GM18507 (cell line): ENCODE data around the gene VWDE.
A peak's percentile ranks its signal among the peaks of the same experiment; 100 is the strongest.
"Not testable (repeated sequence)": the region's sequence is repeated elsewhere in the genome, so short reads cannot be mapped to it uniquely, and the experiment has no call there.

ENCODE experiments used
- DNase-seq: peaks from one replicate; pipeline ENCODE4 v3.0.0; 2011; ENCODE audit warnings: low read depth; ENCODE audit not compliant: insufficient read length; ENCODE audit errors: extremely low spot score
- FAIRE-seq: peaks from 2 replicates; lab custom pipeline; 2011; peaks lifted over from hg19 to GRCh38; lab: Jason Lieb, UNC

The VWDE gene

DNA sequence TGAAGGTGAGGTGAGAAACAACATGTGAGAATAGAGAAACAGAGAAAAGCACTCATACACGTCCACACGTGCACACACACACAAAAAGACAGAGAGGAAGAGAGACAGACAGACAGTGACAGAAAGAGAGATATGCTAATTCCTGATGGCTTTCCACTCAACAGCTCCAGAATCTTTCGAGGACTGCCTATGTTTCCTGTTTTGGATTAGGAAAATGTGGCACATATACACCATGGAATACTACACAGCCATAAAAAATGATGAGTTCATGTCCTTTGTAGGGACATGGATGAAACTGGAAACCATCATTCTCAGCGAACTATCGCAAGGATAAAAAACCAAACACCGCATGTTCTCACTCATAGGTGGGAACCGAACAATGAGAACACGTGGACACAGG, 4.0 kb upstream of the VWDE start:
- not testable (repeated sequence) for DNase-seq, FAIRE-seq

- FAIRE-seq (no peak), DNase-seq (no peak)
Observed at GRCh38 chr7:12402365-12402725, 1.3 kb downstream of the VWDE start.

- no peak for FAIRE-seq
- no peak for DNase-seq
Observed at GRCh38 chr7:12401538-12402364, 1.9 kb downstream of the VWDE start.

DNA sequence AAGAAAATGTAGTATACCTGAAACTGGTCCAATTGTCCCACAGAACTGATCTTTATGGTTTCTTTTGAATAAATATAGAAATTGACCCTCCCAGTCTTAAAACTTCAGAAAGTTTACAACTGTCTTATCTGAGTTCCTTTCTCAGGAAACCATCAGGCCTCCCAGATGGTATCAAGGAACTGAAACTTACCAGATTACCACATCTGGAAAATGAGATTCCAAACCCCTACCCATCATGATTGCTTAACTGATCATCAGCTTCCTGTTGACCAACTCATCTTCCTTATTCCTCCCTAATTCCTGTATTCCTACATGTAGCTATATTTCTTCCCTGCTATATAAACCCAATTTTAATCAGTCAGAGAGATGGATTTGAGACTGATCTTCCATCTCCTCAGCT, 5.5 kb downstream of the VWDE start:
- FAIRE-seq (no peak), DNase-seq (no peak)

DNA sequence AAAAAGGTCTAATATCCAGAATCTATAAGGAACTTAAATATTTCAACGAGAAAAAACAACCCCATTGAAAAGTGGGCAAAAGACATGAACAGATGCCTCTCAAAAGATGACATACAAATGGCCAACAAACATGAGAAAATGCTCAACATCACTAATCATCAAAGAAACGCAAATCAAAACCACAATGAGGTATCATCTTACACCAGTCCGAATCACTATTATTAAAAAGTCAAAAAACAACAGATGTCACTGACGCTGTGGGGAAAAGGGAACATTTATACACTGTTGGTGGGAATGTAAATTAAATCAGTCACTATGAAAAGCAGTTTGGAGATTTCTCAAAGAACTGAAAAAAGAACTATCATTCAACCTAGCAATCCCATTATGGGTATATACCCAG, 6.0 kb downstream of the VWDE start:
- FAIRE-seq (no peak), DNase-seq (no peak)

- FAIRE-seq, DNase-seq: not testable (repeated sequence)
Observed at GRCh38 chr7:12396670-12397069, 7.0 kb downstream of the VWDE start.

DNA sequence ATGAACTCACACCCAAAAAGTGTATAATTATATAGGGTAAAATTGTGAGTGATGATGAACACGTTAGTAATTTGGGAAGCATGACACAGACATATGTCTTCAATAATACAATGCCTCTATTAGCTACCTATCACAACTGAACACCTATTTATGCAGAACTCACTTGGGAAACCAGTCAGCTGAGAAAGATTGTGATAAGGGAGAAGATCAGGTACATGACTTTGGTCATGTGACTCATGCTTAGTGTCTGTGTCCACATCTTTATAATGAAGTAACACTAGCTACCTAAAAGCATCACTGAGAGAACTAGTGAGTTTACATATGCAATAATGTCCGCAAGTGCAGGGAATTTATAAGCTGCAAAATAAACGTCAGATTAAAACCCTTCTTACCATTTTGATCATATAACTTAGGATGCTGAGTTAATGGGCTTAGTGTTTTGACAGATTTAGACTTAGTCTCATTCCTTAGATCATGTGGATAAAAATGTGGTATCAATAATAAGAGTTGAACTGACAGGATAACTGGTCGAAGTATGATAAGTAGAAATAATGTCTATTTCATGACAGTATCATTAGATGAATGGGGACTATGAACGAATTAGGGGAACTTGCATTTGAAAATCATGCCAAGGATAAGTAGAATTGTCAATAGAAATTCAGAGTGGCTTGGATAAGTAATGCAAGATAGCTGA, 11.6 kb downstream of the VWDE start:
- FAIRE-seq = no peak

GRCh38 chr7:12389089-12389700, 14.5 kb downstream of the VWDE start:
- DNase-seq = no peak
- FAIRE-seq = peak; percentile 72

More for the DNA sequence above, 11.6 kb downstream of the VWDE start:
- no peak for DNase-seq

GRCh38 chr7:12386313-12386740, 17.3 kb downstream of the VWDE start:
- DNase-seq (no peak), FAIRE-seq (no peak)

DNA sequence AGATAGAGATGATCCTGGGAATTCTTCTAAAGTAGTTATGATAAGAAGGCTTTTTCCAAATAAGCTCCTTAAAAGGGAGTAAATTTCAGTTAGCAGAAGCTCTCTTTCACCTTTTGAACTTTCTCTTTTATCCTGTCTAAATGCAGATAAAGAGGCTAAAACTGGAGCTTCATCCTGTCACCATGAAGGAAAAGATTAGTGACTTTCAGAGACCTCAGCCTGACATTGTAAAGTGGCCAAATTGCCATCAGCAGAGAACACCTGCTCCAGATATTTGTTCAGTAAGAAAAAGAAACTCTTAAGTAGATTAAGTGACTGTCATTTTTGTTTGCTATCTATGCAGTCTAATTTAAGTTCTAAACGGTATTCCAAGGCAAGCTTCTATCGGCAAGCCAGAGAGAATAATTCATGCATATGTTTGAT, 18.3 kb downstream of the VWDE start:
- FAIRE-seq = no peak
- DNase-seq = no peak

DNA sequence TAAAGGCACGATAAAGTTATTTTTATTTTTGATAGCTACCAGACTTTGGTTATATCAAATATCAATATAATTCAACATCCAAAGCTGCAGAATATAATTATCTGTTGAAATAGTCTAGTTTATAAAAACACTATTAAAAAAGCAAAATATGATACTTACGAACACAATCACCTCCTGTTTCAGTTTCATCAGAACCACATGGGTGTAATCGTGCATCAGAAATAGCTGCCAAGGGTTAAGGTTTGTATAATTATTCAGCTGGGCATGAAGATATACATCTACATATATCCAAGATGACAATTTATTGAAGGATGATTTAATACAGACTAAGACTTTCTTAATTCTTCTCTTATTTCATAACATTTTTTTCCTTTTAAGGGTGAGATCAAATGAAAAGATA, 20.3 kb downstream of the VWDE start:
- FAIRE-seq (no peak), DNase-seq (no peak)

GRCh38 chr7:12378389-12378788, 25.3 kb downstream of the VWDE start:
- FAIRE-seq (no peak), DNase-seq (no peak)

DNA sequence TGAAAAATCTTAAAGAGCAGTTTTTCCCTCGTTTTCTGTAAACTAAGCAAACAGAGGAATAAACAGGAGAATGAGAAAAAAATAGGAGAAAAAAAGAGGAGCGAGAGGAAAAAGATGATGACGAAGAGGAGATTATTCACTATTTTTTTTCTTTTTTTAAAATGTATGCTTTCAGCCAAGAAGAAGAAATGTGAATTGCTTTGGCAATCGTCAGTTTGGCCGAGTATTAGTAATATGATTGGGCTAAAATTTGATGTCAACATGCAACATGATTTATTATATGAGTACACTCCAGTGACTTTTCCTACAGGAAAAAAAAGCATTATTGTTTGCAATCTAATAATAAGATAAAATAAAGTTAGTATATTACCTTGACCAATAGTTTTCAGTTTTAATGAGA, 26.3 kb downstream of the VWDE start:
- FAIRE-seq = no peak

GRCh38 chr7:12373580-12374263, 29.9 kb downstream of the VWDE start:
- FAIRE-seq (no peak), DNase-seq (no peak)

More for the DNA sequence above, 26.3 kb downstream of the VWDE start:
- no peak for DNase-seq

DNA sequence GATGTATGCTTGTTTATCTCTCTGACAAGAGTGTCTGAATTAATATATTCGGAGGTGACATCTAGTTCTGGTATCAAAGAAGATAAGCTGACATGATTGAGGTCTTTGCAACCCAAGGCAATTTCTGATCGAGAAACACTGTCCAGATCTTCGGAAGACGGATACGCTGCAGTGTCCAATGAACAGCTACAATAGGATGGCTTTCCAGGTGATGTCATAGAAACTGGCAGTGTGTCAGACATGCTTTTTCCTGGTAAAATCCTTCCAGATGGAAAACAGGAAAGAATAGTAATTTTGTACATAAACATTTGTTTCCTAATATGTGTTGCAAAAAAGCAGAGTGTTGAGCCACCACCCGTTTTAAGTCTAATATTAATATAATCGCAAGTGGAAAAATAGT, 33.4 kb downstream of the VWDE start:
- DNase-seq (no peak), FAIRE-seq (no peak)

GRCh38 chr7:12369756-12370155, 33.9 kb downstream of the VWDE start:
- FAIRE-seq = no peak
- no peak for DNase-seq

GRCh38 chr7:12369072-12369471, 34.6 kb downstream of the VWDE start:
- no peak for DNase-seq
- no peak for FAIRE-seq

- FAIRE-seq = no peak
Observed at GRCh38 chr7:12360948-12361347, 42.7 kb downstream of the VWDE start.

GRCh38 chr7:12358694-12359093, 45.0 kb downstream of the VWDE start:
- DNase-seq (no peak), FAIRE-seq (no peak)

More at GRCh38 chr7:12360948-12361347, 42.7 kb downstream of the VWDE start:
- no peak for DNase-seq

GRCh38 chr7:12357508-12357907, 46.2 kb downstream of the VWDE start:
- FAIRE-seq (no peak), DNase-seq (no peak)
